NT2/D1 (cell line): ENCODE results near the gene MOGAT3.

Experiments used
- SUZ12 ChIP-seq: IDR thresholded peaks from 2 replicates; pipeline ENCODE4 v1.6.1; 2011; ENCODE audit not compliant: insufficient read length, insufficient read depth; ENCODE audit errors: extremely low read depth
- YY1 ChIP-seq: IDR thresholded peaks from 2 replicates; pipeline ENCODE4 v1.6.1; 2011; ENCODE audit not compliant: insufficient read length, insufficient read depth
- ZNF274 ChIP-seq: IDR thresholded peaks from 2 replicates; pipeline ENCODE4 v1.6.1; 2011; ENCODE audit warnings: mild to moderate bottlenecking, low read depth, low read length

DNA sequence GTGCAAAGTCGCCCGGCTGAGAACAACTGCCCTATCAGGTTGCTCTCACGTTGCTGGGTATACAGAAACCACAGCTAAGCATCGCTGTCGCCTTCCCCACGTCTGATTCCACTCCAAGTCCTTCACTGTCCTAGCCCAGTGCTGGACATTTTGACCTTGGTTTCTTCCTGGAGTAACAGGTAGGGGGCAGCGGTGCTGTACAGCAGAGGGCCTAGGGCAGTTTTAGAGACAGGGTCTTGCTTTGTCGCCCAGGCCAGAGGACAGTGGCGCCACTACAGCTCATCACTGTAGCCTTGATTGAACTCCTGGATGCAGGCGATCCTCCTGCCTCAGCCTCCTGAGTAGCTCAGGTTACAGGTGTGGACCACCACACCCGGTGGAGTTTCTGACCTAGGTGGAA is 34.2 kb upstream of the MOGAT3 start:
- TF ChIP-seq SUZ12 (no peak), ZNF274 (no peak), YY1 (no peak)
